ENCODE measurements around the gene AARS2. TPM values are rescaled to one million over a fixed set of nuclear protein-coding genes. Genes with fewer than 3 reads are reported as not detected.

Gene AARS2
- total RNA-seq, 1 experiment from 2014 or later, result 28.9 TPM

DNA sequence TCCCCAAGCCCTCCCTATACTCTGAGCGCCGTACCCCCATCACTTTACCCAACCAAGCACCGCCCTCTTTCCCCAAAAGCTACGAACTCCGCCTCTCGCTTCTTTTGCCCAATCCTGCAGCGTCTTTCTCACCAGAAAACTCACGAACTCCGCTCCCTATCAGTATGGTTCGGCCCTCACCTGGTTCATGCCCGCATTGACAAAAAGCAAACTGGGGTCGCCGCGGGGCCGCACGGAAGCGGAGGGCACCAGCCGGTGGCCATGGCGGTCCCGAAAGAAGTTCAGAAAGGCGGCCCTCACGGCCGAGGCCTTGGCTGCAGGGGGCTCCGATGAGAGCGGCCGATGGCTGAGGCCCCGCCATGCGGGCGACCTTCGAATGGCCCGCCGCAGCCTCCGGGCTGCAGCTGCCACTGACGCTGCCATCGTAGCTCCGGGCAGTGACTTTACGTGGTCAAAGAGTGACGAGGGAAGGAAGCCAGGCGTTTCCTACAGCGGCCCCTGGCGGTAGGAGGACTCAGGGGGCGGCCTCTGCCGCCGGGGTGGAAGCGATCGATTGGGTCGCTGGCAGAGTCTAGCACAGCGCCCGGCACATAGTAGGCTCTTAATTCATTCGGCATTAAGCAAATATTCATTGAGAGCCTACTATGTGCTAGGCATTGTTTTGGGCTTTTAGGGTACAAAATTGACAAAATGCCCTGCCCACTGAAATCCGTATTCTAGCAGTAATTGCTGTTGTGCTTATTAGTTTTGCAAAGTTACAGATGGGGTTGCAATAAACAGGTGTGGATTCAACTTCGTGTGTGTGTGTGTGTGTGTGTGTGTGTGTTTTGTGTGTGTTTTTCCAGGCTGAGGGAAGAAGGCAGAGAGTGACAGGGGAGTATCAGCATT, at the start of gene AARS2 (continued):
- TF ChIP-seq, protein P1, sequence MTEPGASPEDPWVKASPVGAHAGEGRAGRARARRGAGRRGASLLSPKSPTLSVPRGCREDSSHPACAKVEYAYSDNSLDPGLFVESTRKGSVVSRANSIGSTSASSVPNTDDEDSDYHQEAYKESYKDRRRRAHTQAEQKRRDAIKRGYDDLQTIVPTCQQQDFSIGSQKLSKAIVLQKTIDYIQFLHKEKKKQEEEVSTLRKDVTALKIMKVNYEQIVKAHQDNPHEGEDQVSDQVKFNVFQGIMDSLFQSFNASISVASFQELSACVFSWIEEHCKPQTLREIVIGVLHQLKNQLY (CRISPR knock-in tag; IDR thresholded peaks at IDR 0.05), result peak; percentile 93; the same call in 1 of the 2 replicates
- TF ChIP-seq, protein P2, sequence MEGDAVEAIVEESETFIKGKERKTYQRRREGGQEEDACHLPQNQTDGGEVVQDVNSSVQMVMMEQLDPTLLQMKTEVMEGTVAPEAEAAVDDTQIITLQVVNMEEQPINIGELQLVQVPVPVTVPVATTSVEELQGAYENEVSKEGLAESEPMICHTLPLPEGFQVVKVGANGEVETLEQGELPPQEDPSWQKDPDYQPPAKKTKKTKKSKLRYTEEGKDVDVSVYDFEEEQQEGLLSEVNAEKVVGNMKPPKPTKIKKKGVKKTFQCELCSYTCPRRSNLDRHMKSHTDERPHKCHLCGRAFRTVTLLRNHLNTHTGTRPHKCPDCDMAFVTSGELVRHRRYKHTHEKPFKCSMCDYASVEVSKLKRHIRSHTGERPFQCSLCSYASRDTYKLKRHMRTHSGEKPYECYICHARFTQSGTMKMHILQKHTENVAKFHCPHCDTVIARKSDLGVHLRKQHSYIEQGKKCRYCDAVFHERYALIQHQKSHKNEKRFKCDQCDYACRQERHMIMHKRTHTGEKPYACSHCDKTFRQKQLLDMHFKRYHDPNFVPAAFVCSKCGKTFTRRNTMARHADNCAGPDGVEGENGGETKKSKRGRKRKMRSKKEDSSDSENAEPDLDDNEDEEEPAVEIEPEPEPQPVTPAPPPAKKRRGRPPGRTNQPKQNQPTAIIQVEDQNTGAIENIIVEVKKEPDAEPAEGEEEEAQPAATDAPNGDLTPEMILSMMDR (IDR thresholded peaks at IDR 0.05), result peak; percentile 90
- TF ChIP-seq KAT7 (CRISPR knock-in tag; IDR thresholded peaks at IDR 0.05; ENCODE audit: borderline replicate concordance) (no peak; the same call in 1 of the 2 replicates), ESRRA (CRISPR knock-in tag; IDR thresholded peaks at IDR 0.05; ENCODE audit: borderline replicate concordance) (peak; percentile 34; the same call in 1 of the 2 replicates), MYBL2 (CRISPR knock-in tag; IDR thresholded peaks at IDR 0.05) (peak; percentile 87; the same call in 1 of the 2 replicates), FOXJ3 (CRISPR knock-in tag; IDR thresholded peaks at IDR 0.05; ENCODE audit: borderline replicate concordance) (no peak), ELF4 (CRISPR knock-in tag; IDR thresholded peaks at IDR 0.05; ENCODE audit: low read depth) (peak; percentile 80; the same call in 1 of the 2 replicates), FOXP1 (CRISPR knock-in tag; IDR thresholded peaks at IDR 0.05; ENCODE audit: borderline replicate concordance) (peak; percentile 93), GRHL2 (CRISPR knock-in tag; IDR thresholded peaks at IDR 0.05; ENCODE audit: insufficient replicate concordance, severe bottlenecking) (no peak), NR3C1 (CRISPR knock-in tag; conservative IDR thresholded peaks at IDR 0.05; ENCODE audit: low read depth) (no peak), IRF2 (CRISPR knock-in tag; IDR thresholded peaks at IDR 0.05; ENCODE audit: borderline replicate concordance, low read depth) (no peak), ZBTB21 (CRISPR knock-in tag; IDR thresholded peaks at IDR 0.05; ENCODE audit: borderline replicate concordance) (no peak), SOX15 (CRISPR knock-in tag; IDR thresholded peaks at IDR 0.05) (no peak), ZNF219 (CRISPR knock-in tag; IDR thresholded peaks at IDR 0.05; ENCODE audit: borderline replicate concordance) (no peak), ZNF671 (CRISPR knock-in tag; IDR thresholded peaks at IDR 0.05) (no peak), CREB1 (CRISPR knock-in tag; IDR thresholded peaks at IDR 0.05) (peak; percentile 86; the same call in 1 of the 2 replicates), RELA (CRISPR knock-in tag; IDR thresholded peaks at IDR 0.05; ENCODE audit: borderline replicate concordance) (no peak)
- TF ChIP-seq, protein P3, sequence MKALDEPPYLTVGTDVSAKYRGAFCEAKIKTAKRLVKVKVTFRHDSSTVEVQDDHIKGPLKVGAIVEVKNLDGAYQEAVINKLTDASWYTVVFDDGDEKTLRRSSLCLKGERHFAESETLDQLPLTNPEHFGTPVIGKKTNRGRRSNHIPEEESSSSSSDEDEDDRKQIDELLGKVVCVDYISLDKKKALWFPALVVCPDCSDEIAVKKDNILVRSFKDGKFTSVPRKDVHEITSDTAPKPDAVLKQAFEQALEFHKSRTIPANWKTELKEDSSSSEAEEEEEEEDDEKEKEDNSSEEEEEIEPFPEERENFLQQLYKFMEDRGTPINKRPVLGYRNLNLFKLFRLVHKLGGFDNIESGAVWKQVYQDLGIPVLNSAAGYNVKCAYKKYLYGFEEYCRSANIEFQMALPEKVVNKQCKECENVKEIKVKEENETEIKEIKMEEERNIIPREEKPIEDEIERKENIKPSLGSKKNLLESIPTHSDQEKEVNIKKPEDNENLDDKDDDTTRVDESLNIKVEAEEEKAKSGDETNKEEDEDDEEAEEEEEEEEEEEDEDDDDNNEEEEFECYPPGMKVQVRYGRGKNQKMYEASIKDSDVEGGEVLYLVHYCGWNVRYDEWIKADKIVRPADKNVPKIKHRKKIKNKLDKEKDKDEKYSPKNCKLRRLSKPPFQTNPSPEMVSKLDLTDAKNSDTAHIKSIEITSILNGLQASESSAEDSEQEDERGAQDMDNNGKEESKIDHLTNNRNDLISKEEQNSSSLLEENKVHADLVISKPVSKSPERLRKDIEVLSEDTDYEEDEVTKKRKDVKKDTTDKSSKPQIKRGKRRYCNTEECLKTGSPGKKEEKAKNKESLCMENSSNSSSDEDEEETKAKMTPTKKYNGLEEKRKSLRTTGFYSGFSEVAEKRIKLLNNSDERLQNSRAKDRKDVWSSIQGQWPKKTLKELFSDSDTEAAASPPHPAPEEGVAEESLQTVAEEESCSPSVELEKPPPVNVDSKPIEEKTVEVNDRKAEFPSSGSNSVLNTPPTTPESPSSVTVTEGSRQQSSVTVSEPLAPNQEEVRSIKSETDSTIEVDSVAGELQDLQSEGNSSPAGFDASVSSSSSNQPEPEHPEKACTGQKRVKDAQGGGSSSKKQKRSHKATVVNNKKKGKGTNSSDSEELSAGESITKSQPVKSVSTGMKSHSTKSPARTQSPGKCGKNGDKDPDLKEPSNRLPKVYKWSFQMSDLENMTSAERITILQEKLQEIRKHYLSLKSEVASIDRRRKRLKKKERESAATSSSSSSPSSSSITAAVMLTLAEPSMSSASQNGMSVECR (CRISPR knock-in tag; IDR thresholded peaks at IDR 0.05; ENCODE audit: borderline replicate concordance), result peak; percentile 91
- TF ChIP-seq, protein P4, sequence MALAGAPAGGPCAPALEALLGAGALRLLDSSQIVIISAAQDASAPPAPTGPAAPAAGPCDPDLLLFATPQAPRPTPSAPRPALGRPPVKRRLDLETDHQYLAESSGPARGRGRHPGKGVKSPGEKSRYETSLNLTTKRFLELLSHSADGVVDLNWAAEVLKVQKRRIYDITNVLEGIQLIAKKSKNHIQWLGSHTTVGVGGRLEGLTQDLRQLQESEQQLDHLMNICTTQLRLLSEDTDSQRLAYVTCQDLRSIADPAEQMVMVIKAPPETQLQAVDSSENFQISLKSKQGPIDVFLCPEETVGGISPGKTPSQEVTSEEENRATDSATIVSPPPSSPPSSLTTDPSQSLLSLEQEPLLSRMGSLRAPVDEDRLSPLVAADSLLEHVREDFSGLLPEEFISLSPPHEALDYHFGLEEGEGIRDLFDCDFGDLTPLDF (CRISPR knock-in tag; IDR thresholded peaks at IDR 0.05), result peak; percentile 82; the same call in 1 of the 2 replicates
- TF ChIP-seq, protein P5, sequence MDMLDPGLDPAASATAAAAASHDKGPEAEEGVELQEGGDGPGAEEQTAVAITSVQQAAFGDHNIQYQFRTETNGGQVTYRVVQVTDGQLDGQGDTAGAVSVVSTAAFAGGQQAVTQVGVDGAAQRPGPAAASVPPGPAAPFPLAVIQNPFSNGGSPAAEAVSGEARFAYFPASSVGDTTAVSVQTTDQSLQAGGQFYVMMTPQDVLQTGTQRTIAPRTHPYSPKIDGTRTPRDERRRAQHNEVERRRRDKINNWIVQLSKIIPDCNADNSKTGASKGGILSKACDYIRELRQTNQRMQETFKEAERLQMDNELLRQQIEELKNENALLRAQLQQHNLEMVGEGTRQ (CRISPR knock-in tag; IDR thresholded peaks at IDR 0.05), result no peak
- TF ChIP-seq, protein P6, sequence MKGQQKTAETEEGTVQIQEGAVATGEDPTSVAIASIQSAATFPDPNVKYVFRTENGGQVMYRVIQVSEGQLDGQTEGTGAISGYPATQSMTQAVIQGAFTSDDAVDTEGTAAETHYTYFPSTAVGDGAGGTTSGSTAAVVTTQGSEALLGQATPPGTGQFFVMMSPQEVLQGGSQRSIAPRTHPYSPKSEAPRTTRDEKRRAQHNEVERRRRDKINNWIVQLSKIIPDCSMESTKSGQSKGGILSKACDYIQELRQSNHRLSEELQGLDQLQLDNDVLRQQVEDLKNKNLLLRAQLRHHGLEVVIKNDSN (CRISPR knock-in tag; IDR thresholded peaks at IDR 0.05), result peak; percentile 57; the same call in 1 of the 2 replicates
- TF ChIP-seq, protein P7, sequence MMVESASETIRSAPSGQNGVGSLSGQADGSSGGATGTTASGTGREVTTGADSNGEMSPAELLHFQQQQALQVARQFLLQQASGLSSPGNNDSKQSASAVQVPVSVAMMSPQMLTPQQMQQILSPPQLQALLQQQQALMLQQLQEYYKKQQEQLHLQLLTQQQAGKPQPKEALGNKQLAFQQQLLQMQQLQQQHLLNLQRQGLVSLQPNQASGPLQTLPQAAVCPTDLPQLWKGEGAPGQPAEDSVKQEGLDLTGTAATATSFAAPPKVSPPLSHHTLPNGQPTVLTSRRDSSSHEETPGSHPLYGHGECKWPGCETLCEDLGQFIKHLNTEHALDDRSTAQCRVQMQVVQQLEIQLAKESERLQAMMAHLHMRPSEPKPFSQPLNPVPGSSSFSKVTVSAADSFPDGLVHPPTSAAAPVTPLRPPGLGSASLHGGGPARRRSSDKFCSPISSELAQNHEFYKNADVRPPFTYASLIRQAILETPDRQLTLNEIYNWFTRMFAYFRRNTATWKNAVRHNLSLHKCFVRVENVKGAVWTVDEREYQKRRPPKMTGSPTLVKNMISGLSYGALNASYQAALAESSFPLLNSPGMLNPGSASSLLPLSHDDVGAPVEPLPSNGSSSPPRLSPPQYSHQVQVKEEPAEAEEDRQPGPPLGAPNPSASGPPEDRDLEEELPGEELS (CRISPR knock-in tag; IDR thresholded peaks at IDR 0.05), result peak; percentile 66; the same call in 1 of the 2 replicates
- TF ChIP-seq, protein P8, sequence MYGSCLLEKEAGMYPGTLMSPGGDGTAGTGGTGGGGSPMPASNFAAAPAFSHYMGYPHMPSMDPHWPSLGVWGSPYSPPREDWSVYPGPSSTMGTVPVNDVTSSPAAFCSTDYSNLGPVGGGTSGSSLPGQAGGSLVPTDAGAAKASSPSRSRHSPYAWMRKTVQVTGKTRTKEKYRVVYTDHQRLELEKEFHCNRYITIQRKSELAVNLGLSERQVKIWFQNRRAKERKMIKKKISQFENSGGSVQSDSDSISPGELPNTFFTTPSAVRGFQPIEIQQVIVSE (CRISPR knock-in tag; IDR thresholded peaks at IDR 0.05; ENCODE audit: borderline replicate concordance), result no peak
- TF ChIP-seq, protein P9, sequence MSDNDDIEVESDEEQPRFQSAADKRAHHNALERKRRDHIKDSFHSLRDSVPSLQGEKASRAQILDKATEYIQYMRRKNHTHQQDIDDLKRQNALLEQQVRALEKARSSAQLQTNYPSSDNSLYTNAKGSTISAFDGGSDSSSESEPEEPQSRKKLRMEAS (CRISPR knock-in tag; IDR thresholded peaks at IDR 0.05), result peak; percentile 93
